ENCODE measurements around the gene SIRPG.

- TF ChIP-seq POLR2A (IDR thresholded peaks at IDR 0.05; ENCODE audit: low read length) = no peak
- TF ChIP-seq GATA1 (IDR thresholded peaks at IDR 0.05; ENCODE audit: low read depth, low read length) = no peak
These were observed 27.9 kb upstream of the SIRPG start for GRCh38 chr20:1685304-1686052.

All from erythroblast (primary cell).